Endothelial cell of umbilical vein (primary cell): ENCODE results near the gene CCDC194. TPM values are rescaled to one million over a fixed set of nuclear protein-coding genes. Genes with fewer than 3 reads are reported as not detected.
A peak's percentile ranks its signal among the peaks of the same experiment; 100 is the strongest.

ENCODE experiments used
- BruUV-seq: library from RNA; stranded (reverse); fragments of 400-500 nt; replicated peaks from 2 replicates; lab custom pipeline; 2021; lab: Mats Ljungman, UMichigan
- CTCF ChIA-PET: fragments of 300-600, 350-600 bp; sonication (Branson Sonifier 250); formaldehyde crosslinking; loops from one replicate; lab custom pipeline; 2021; ENCODE audit warnings: antibody characterized with exemption, inconsistent platforms; lab: Charles Lee
- POLR2A ChIA-PET: fragments of 300-600, 350-600 bp; sonication (Branson Sonifier 250); formaldehyde crosslinking; loops from one replicate; lab custom pipeline; 2021; ENCODE audit warnings: antibody characterized with exemption, inconsistent platforms; lab: Charles Lee
- DNase-seq: peaks from one replicate; pipeline ENCODE4 v3.0.0-alpha.2; 2011; ENCODE audit warnings: low read depth, low spot score
- FAIRE-seq: peaks from 2 replicates; lab custom pipeline; 2011; peaks lifted over from hg19 to GRCh38; lab: Jason Lieb, UNC
- H2AFZ ChIP-seq: 2 replicates; pipeline ENCODE4 v1.6.0; 2012; ENCODE audit warnings: low read depth, low read length, control low read depth, inconsistent platforms
- H3K27ac ChIP-seq: 2 replicates; pipeline ENCODE4 v1.5.1; 2011; ENCODE audit warnings: low read depth, mild to moderate bottlenecking, control low read depth, low read length, moderate library complexity; ENCODE audit not compliant: insufficient read depth
- H3K27me3 ChIP-seq, 2 experiments: 2 replicates each; pipeline versions ENCODE4 v1.6.0 to v1.6.1; 2011; ENCODE audit warnings: low read length in 2 of 2, mixed read lengths in 1 of 2; ENCODE audit not compliant: control insufficient read depth in 2 of 2, insufficient read depth in 2 of 2
- H3K36me3 ChIP-seq, 2 experiments: 2 replicates in 1 of 2; 3 replicates in 1 of 2; pipeline ENCODE4 v1.5.1; 2011; ENCODE audit warnings: low read length in 2 of 2, mild to moderate bottlenecking in 1 of 2, moderate library complexity in 1 of 2; ENCODE audit not compliant: control insufficient read depth in 2 of 2, insufficient read depth in 2 of 2; ENCODE audit errors: extremely low read depth in 1 of 2
- H3K4me1 ChIP-seq: 3 replicates; pipeline ENCODE4 v1.5.1; 2011; ENCODE audit warnings: mild to moderate bottlenecking, low read length; ENCODE audit not compliant: control insufficient read depth, insufficient read depth; ENCODE audit errors: extremely low read depth
- H3K4me2 ChIP-seq: 2 replicates; pipeline ENCODE4 v1.6.1; 2011; ENCODE audit warnings: low read length, control low read depth, mixed read lengths; ENCODE audit not compliant: insufficient read depth
- H3K4me3 ChIP-seq, 3 experiments: fragments of 200-600 bp in 1 of 3; sonication (generic), shearing (Covaris generic) in 1 of 3; replicated peaks in 1 of 3; 2 replicates each; pipeline ENCODE4 v1.5.1; 2011 to 2016; ENCODE audit warnings: control low read depth in 3 of 3, low read length in 3 of 3, mild to moderate bottlenecking in 2 of 3, inconsistent platforms in 1 of 3, low read depth in 1 of 3, moderate library complexity in 1 of 3; ENCODE audit not compliant: insufficient read depth in 1 of 3
- H3K79me2 ChIP-seq: 2 replicates; pipeline ENCODE4 v1.6.0; 2012; ENCODE audit warnings: low read length, inconsistent platforms; ENCODE audit not compliant: control insufficient read depth, insufficient read depth
- H3K9ac ChIP-seq: replicated peaks from 2 replicates; pipeline ENCODE3; 2011; ENCODE audit warnings: low read length, control low read depth; ENCODE audit not compliant: insufficient read depth; ENCODE audit errors: extremely low read depth
- H3K9me1 ChIP-seq: replicated peaks from 3 replicates; pipeline ENCODE4 v1.6.0; 2011; ENCODE audit warnings: mild to moderate bottlenecking, low read length; ENCODE audit not compliant: control insufficient read depth, insufficient read depth; ENCODE audit errors: extremely low read depth
- H3K9me3 ChIP-seq: replicated peaks from 2 replicates; pipeline ENCODE4 v1.5.1; 2012; ENCODE audit warnings: low read length, inconsistent platforms; ENCODE audit not compliant: control insufficient read depth, insufficient read depth
- H4K20me1 ChIP-seq: replicated peaks from 2 replicates; pipeline ENCODE3; 2011; ENCODE audit warnings: mild to moderate bottlenecking, low read length; ENCODE audit not compliant: control insufficient read depth, insufficient read depth; ENCODE audit errors: extremely low read depth
- EZH2 ChIP-seq: IDR thresholded peaks from 2 replicates; pipeline ENCODE4 v1.6.1; 2012; ENCODE audit warnings: borderline replicate concordance, low read depth, mild to moderate bottlenecking, moderate library complexity, low read length, inconsistent platforms; ENCODE audit not compliant: severe bottlenecking
- POLR2A ChIP-seq: IDR thresholded peaks from 2 replicates; pipeline ENCODE4 v1.6.1; 2012; ENCODE audit warnings: low read depth, mild to moderate bottlenecking, control low read depth, low read length
- dilution Hi-C: fragments of 300-500 bp; cut with MboI; formaldehyde crosslinking; loops from one replicate; pipeline ENCODE4 v1.15.0; 2019; ENCODE audit warnings: low sequenced_read_pairs; ENCODE audit not compliant: extremely low pct_ligation_motif_present
- intact Hi-C: fragments of 100-400 bp; cut with micrococcal nuclease; formaldehyde crosslinking; loops from one replicate; pipeline ENCODE4 v1.10.0; 2022
- polyA plus RNA-seq, 4 experiments: library from polyadenylated mRNA; depleted of rRNA in 3 of 4; stranded (reverse) in 3 of 4; unstranded in 1 of 4; fragments of >200 nt; gene quantifications; 2 replicates each; pipeline versions ENCODE4 v1.2.1 to v1.2.3, GENCODE V29; 2011 to 2012; ENCODE audit warnings: missing spikeins in 1 of 4
- total RNA-seq: library from RNA; stranded (reverse); gene quantifications from 2 replicates; pipeline ENCODE4 v1.2.3, GENCODE V29; 2021
- TF ChIP-seq, protein P1 (sequence below), 2 donors: IDR thresholded peaks; 1 replicate in 1 of 2; 2 replicates in 1 of 2; pipeline ENCODE4 v1.5.1; 2011; ENCODE audit warnings: low read length in 2 of 2, mild to moderate bottlenecking in 2 of 2, moderate library complexity in 2 of 2, control low read depth in 1 of 2, inconsistent platforms in 1 of 2, low read depth in 1 of 2; ENCODE audit not compliant: insufficient read depth in 1 of 2; ENCODE audit errors: extremely low read depth in 1 of 2

Gene CCDC194
- total and polyA plus RNA-seq, 2 donors (not counting 3 experiments of a cell fraction or from before 2014, with no cell fraction given) = 0.12 TPM; not detected in 1

- peak; percentile 67 for DNase-seq
- Histone ChIP-seq H3K4me1 (peaks cover 14% of the 10 kb centered on the region), H3K79me2 (no peaks in the 10 kb centered on the region), H3K27me3 (no peaks in the 10 kb centered on the region), H3K9me1 (no peaks in the 10 kb centered on the region), H3K4me3 (peak overlapping the region; percentile 66 to 79 (median 68)), H4K20me1 (no peaks in the 10 kb centered on the region), H2AFZ (peak overlapping the region; percentile 81), H3K9me3 (no peaks in the 10 kb centered on the region), H3K4me2 (peak overlapping the region; percentile 36), H3K36me3 (no peaks in the 10 kb centered on the region), H3K27ac (no peak overlapping the region), H3K9ac (no peak overlapping the region)
- intact Hi-C loops (loop anchor here (1.0 kb wide), 1 partner anchor 25 kb away; no protein-coding TSS in a partner anchor), dilution Hi-C loops (no loop called here)
- FAIRE-seq = peak; percentile 73
- BruUV-seq = TSS peak; percentile 11
- TF ChIP-seq POLR2A (peak; percentile 13), EZH2 (no peak)
- TF ChIP-seq, protein P1, sequence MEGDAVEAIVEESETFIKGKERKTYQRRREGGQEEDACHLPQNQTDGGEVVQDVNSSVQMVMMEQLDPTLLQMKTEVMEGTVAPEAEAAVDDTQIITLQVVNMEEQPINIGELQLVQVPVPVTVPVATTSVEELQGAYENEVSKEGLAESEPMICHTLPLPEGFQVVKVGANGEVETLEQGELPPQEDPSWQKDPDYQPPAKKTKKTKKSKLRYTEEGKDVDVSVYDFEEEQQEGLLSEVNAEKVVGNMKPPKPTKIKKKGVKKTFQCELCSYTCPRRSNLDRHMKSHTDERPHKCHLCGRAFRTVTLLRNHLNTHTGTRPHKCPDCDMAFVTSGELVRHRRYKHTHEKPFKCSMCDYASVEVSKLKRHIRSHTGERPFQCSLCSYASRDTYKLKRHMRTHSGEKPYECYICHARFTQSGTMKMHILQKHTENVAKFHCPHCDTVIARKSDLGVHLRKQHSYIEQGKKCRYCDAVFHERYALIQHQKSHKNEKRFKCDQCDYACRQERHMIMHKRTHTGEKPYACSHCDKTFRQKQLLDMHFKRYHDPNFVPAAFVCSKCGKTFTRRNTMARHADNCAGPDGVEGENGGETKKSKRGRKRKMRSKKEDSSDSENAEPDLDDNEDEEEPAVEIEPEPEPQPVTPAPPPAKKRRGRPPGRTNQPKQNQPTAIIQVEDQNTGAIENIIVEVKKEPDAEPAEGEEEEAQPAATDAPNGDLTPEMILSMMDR (IDR thresholded peaks at IDR 0.05; ENCODE audit: extremely low read depth in 1 of 2, insufficient read depth in 1 of 2, low read depth in 1 of 2, low read length in 2 of 2) = peak; percentile 8 to 39
- POLR2A ChIA-PET = no interaction called here
- CTCF ChIA-PET = interaction anchor here (1.0 to 1.5 kb wide), 3 partner anchors 15 to 26 kb away, joined by 3 to 12 read pairs (median 5); partner anchors contain the start of genes BST2 and CCDC194
Observed at GRCh38 chr19:17420475-17420924, 26.5 kb upstream of the CCDC194 start.
